Measurements from ENCODE around the gene PRPH.
"Not testable (repeated sequence)": the region's sequence is repeated elsewhere in the genome, so short reads cannot be mapped to it uniquely, and the experiment has no call there.

The PRPH gene

DNA sequence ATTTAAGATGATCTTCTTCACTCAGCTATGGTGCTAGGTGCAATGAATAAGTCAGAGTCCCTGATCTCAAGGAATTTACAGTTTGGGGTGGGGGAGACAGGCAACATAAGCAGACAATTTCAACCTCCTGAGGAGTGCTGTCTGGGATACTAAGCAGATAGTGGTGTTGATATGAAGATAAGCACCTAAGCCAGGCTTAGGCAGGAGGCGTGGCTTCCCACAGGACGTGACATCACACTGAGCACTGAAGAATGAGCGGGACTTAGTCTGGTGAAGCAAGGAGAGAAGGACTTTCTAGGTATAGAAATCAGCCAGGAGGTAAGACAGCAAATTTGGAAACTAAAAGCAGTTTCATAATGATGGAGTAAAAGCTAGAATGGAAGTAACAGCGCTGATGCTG, 6.8 kb downstream of the PRPH start:
- peak; percentile 59 to 64 for DNase-seq

DNA sequence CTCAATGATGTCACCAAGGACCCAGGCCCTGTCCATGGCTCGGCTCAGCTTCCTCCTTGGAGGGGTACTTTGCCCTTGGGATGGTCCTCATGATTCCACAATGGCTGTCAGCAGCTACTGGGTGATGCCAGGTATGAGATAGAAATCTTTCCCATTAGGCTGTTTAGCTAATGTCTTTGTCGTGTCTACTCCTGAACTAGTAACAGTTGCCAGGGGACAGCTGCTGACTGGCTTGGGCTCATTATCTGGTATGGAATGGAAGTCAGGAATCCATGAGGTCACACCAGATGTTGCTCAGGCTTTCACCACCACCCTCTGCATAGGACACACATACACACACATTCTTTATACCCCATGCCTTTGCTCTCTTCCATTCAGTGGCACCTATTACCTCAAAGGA, 9.2 kb downstream of the PRPH start:
- no peak for DNase-seq

DNA sequence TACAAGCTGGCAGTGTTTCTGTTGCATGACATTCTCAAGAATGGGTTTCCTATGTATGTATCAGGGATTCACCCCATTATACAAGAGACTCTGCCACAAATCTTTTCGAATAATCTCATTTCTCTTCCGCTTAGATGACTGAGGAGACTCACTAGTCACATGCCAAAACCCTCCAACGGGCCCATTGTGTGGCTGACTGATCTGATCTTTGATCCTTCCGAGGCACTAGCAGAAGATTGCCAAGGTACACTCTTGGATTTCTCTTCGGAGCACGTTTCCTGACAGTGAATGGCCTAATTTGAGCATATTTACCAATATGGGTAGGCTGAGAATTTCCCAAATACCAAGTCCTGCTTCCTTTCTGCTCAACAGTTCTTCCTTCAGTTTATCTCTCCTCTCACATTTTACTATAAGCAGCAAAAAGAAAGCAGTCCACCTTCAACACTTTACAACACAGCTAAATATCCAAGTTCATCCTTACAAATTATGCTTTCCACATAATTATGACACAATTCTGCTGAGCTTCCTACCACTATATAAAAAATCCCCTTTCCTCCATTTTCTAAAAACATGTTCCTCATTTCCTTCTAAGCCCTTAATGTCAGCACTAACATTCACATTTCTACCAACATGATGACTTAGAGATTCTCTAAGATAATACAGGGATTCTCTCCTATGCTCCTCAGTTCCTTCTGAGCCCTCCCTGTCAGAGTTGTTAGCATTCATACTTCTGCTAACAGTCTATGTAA, 11.0 kb downstream of the PRPH start:
- DNase-seq = no peak

DNA sequence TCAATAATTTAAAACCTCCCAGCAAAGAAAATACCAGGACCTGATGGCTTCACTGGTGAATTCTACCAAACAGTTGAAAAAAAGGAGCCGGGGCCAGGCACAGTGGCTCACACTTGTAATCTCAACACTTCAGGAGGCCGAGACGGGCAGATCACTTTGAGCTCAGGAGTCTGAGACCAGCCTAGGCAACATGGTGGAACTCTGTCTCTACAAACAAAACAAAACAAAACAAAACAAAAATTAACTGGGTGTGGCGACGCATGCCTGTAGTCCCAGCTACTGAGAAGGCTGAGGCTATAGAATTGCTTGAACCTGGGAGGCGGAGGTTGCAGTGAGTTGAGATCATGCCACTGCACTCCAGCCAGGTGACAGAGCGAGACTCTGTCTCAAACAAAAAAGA, 14.4 kb downstream of the PRPH start:
- no peak for DNase-seq

DNA sequence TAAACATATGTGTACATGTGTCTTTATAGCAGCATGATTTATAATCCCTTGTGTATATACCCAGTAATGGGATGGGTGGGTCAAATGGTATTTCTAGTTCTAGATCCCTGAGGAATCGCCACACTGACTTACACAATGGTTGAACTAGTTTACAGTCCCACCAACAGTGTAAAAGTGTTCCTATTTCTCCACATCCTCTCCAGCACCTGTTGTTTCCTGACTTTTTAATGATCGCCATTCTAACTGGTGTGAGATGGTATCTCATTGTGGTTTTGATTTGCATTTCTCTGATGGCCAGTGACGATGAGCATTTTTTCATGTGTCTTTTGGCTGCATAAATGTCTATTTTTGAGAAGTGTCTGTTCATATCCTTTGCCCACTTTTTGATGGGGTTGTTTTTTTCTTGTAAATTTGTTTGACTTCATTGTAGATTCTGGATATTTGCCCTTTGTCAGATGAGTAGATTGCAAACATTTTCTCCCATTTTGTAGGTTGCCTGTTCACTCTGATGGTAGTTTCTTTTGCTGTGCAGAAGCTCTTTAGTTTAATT, 15.6 kb downstream of the PRPH start:
- DNase-seq = not testable (repeated sequence)

DNA sequence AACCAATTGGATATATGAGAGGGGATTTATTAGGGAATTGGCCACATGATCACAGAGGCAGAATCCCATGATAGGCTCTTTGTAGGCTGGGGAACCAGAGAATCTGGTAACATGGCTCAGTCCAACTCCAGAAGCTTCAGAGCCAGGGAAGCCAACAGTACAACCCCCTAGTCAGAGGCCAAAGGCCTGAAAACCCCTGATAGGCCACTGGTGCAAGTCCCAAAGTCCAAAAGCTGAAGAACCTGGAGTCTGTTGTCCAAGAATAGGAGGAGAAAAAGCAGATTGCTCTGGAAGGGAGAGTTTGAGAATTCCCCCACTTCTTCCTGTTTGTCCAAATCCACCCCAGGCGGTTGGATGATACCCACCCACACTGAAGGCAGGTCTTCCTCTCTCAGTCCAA, 19.9 kb downstream of the PRPH start:
- no peak for DNase-seq

DNA sequence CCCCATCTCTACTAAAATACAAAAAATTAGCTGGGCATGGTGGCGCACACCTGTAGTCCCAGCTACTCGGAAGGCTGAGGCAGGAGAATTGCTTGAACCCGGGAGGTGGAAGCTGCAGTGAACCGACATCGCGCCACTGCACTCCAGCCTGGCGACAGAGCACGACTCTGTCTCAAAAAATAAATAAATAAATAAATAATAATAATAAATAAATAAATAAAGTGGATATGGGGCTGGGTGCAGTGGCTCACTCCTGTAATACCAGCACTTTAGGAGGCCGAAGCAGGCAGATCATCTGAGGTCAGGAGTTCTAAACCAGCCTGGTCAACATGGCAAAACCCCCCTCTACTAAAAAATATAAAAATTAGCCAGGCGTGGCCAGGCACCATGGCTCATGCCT, 22.2 kb downstream of the PRPH start:
- DNase-seq = not testable (repeated sequence)

DNA sequence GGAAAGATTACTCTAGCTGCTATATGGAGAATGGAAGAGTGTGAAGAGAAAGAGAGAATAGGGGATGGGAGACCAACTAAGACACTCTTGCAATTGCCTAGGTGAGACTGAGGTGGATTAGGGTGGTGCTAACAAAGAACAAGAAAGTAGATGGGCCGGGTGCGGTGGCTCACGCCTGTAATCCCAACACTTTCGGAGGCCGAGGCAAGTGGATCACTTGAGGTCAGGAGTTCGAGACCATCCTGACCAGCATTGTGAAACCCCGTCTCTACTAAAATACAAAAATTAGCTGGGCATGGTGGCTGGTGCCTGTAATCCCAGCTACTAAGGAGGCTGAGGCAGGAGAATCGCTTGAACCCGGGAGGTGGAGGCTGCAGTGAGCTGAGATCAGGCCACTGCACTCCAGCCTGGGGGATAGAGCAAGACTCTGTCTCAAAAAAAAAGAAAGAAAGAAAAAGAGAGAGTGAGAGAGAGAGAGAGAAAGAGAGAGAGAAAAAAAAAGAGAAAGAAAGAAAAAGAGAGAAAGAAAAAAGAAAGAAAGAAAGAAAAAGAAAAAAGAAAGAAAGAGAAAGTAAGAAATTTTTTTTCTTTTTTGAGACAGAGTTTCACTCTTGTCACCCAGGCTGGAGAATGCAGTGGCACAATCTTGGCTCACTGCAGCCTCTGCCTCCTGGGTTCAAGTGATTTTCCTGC, 25.6 kb downstream of the PRPH start:
- DNase-seq = not testable (repeated sequence)

DNA sequence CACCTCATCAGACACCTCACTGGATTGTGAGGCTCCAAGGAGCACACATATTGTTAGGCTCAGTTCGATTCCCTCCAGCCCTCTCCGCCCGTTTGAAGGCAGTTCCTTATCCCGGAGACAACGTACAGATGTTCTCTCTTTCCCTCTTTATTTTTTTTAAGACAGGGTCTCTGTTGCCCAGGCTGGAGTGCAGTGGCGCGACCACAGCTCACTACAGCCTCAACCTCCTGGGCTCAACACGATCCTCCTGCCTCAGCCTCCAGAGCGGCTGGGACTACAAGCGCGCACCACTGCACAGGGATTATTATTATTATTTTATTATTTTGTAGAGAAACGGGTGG, 27.4 kb downstream of the PRPH start:
- DNase-seq = peak; percentile 60 to 65

DNA sequence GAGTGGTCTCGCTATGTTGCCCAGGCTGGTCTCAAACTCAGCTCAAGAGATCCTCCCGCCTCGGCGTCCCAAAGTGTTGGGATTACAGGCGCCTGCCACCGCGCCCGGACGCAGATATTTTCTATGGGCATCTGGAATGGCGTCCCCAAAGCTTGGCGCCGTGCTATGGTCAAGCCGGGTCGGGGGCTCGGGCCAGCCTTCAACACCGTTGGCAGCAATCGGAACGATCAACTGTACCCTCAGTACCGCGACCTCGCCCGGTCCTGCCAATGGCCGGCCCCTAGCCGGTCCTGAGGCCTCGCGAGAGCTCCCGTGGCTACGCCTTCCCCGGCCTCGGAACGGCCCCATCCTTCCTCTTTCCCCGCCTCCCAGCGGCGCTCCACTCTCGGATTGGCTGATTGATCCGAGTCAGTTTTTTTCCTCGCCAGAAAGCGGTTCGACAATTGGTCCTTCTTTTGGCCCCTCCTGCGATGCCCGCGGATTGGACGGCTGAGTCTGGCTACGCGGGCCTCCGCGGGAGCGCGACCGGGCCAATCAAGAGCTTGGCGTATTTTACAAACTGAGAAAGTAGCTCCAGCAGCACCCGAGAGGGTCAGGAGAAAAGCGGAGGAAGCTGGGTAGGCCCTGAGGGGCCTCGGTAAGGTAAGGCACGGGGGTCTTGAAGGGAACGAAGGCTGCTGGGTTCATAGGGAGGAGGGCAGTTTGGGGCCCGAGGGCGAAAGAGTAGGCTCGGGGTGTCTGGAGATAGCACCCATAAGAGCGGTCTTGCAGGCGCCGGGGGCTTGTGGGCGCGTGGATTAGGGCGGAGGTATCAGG, 28.0 kb downstream of the PRPH start, which contains the start of gene TROAP:
Gene TROAP (plus strand): TSS at position 548 of the 816 bp plus-strand sequence. CDS start 354 bp downstream, outside the sequence.
- DNase-seq = peak; percentile 98

DNA sequence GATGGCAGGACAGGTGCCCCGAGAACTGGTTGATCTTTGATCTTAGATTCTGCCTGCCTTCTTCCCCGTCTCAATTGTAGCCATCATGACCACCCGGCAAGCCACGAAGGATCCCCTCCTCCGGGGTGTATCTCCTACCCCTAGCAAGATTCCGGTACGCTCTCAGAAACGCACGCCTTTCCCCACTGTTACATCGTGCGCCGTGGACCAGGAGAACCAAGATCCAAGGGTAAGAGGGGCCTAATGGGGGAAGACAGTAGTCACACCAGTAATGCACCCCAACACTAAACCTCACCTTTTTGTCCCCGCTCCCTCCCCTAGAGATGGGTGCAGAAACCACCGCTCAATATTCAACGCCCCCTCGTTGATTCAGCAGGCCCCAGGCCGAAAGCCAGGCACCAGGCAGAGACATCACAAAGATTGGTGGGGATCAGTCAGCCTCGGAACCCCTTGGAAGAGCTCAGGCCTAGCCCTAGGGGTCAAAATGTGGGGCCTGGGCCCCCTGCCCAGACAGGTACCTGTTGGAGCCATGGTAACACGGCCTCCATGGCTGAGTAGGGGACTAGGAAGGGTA, 28.7 kb downstream of the PRPH start:
- no peak for DNase-seq

DNA sequence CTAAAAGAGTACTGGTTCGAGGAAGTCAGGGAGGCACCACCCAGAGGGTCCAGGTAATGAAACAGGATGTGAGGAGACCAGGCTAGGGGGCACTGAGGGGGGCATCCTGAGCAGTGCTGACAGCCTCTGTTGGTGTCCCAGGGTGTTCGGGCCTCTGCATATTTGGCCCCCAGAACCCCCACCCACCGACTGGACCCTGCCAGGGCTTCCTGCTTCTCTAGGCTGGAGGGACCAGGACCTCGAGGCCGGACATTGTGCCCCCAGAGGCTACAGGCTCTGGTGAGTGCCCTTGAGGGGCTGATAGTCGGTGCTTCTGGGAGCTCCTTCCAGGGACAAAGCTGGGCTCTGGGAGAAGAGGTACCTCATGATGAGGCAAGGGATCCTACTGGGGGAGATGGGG, 30.7 kb downstream of the PRPH start:
- DNase-seq = no peak

DNA sequence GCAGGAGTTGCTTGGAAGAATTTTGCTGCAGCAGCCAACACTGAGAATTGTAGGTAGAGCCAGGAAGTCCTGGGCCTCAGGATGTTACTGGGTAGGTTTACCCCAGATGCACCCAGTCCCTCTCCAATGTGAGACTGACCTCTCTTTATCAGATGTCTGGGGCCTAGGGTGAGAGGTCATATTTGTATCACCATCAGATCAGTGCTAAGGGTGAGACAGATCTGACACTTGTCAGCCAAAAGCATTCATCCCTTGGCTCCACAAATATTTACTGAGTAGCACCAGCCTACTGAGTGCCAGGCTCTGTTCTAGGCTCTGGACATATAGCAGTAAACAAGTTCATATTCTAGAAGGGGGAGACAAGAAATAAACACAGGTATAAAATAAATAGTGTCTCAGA, 32.4 kb downstream of the PRPH start:
- no peak for DNase-seq

DNA sequence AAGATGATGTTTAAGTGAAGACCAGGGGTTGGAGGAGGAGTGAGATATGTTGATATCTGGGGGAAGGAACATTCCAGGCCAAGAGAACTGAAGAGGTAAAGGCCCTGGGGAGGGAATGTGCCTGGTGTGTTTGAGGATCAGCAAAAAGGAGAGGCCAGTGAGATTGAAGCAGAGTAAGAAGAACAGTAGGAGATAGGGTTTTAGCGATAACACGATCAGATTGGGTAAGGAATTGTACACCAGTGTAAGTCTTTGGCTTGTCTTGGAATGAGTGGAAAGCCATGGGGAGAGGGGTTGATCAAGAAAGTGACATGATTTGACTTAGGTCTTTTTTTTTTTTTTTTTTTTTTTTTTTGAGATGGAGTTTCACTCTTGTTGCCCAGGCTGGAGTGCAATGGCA, 32.9 kb downstream of the PRPH start:
- no peak for DNase-seq

DNA sequence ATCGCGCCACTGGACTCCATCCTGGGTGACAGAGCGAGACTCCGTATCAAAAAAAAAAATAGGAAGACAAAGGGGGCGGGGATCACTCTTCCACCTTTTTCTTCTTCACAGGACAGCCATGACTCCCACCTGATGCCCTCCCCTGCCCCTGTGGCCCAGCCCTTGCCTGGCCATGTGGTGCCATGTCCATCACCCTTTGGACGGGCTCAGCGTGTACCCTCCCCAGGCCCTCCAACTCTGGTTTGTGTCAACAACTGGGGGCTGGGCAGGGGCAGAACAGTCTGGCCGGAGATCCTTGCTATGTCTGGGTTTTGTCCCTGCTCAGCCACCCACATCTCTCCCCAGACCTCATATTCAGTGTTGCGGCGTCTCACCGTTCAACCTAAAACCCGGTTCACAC, 33.9 kb downstream of the PRPH start:
- no peak for DNase-seq

DNA sequence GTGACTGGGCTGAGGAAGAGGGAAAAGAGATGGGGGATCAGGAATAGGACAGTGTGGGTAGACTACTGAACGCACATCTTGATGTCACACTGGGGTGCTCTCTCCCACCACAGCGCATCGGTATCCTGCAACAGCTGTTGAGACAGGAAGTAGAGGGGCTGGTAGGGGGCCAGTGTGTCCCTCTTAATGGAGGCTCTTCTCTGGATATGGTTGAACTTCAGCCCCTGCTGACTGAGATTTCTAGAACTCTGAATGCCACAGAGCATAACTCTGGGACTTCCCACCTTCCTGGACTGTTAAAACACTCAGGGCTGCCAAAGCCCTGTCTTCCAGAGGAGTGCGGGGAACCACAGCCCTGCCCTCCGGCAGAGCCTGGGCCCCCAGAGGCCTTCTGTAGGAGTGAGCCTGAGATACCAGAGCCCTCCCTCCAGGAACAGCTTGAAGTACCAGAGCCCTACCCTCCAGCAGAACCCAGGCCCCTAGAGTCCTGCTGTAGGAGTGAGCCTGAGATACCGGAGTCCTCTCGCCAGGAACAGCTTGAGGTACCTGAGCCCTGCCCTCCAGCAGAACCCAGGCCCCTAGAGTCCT, 35.2 kb downstream of the PRPH start:
- no peak for DNase-seq

DNA sequence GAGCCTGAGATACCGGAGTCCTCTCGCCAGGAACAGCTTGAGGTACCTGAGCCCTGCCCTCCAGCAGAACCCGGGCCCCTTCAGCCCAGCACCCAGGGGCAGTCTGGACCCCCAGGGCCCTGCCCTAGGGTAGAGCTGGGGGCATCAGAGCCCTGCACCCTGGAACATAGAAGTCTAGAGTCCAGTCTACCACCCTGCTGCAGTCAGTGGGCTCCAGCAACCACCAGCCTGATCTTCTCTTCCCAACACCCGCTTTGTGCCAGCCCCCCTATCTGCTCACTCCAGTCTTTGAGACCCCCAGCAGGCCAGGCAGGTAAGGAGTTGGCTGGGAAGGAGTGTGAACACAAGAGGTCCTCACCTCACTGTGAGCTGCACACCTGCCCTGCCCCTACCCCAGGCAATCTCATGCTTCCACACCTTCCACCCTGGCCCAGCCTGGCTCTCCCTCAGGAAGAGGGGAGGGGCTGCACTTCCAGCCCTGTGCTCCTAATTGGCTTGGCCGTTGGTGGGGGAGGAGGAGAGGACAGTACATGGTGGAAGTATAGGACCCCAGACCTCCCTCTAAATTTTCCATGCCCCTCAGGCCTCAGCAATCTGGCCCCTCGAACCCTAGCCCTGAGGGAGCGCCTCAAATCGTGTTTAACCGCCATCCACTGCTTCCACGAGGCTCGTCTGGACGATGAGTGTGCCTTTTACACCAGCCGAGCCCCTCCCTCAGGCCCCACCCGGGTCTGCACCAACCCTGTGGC, 35.9 kb downstream of the PRPH start:
- DNase-seq = no peak

DNA sequence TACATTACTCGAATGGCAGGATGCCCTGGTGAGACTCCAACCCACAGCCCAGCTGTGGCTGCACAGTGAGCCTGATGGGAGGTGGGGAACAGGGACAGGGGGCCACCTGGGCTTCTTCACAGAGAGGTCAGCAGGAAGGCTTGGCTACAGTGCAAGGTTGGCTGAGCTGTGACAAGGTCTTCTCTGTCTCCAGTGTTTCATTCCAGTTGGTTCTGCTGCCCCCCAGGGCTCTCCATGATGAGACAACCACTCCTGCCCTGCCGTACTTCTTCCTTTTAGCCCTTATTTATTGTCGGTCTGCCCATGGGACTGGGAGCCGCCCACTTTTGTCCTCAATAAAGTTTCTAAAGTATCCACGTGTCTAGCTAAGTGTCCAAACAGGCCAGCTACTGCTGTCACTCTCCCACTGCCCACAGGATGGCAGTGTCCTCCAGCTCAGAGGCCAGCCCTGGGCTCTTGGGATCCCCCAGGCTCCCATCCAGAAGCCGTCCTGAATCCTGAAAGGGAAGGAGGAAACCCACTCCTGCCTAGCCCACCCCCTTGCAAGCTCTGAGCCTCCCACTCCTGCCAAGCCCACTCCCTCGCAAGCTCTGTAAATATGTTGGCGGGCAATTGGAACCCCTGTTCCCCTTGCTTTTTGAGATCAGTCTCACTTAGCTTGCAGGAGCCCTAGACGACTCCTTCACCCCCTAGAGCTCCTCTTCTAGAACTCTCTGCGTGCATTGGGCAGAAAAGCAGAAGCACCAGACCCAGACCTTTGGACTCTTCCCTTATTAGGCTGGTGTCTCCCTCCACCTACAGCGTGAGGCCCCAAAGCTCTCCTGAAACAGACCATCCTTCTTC, 36.7 kb downstream of the PRPH start:
- DNase-seq = peak in 1 of 2 experiments; percentile 43

DNA sequence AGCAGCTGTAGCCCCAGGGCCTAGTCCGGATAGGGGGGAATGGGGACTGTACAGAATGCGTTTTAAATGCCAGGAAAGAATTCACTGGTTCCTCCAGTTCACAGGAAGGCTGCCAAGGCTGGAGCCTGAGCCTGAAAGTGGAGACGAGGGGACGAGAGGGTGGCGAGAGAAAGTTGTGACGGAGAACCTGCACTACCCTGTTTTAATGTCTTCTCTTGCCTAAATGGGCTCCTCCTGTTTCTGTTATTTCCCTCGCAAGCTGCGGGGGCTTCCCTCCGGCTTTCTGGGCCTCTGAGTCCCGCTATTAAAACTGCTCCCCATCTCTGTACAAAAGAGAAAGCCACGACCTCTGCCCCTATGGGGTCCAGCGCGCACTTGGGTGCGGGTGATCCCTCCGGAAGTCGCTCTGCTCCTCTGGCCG, 37.5 kb downstream of the PRPH start:
- no peak for DNase-seq

DNA sequence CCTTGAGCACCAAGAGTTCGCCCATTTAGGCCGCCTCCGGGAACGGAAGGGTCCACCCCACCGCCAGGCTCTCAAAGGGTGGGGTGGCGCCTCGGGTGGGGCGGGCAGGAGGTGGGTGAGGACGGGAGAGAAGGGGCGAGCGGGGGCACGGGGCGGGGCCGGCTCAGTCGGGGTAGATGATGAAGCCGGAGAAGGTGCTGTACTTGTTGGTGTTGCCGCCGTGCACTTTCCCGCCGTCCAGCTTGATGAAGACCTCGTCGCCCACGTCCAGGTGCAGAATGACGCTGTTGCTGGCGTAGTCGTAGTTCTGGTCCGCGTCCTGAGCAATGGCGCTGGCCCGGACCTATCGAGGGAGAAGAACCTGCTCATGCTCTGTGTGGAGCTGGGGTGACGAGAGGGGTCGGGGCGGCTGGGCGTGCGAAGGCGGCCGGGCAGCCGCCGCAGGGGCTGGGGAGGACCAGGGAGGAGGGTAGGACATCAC, 38.0 kb downstream of the PRPH start:
- peak in 1 of 2 experiments; percentile 37 for DNase-seq

DNA sequence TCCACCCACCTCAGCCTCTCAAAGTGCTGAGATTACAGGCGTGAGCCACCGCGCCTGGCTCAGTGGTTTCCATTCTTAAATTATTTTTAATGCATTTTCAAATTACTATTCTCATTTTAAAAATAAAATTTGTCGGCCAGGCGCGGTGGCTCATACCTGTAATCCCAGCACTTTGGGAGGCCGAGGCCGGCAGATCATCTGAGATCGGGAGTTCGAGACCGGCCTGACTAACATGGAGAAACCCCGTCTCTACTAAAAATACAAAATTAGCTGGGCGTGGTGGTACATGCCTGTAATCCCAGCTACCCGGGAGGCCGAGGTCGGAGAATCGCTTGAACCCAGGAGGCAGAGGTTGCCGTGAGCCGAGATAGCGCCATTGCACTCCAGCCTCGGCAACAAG, 38.8 kb downstream of the PRPH start:
- DNase-seq = not testable (repeated sequence)

All from activated T-cell treated with anti-CD3 and anti-CD28 coated beads, Interleukin-2, amount 50 U/mL, for 48 hours (primary cell).